AG09319 (cell line): ENCODE data around the gene TRERF1.
A peak's percentile ranks its signal among the peaks of the same experiment; 100 is the strongest.

ENCODE experiments used
- DNase-seq: peaks from one replicate; pipeline ENCODE4 v3.0.0-alpha.2; 2010; ENCODE audit warnings: low read depth; ENCODE audit errors: extremely low read depth
- CTCF ChIP-seq: IDR thresholded peaks from 2 replicates; pipeline ENCODE4 v1.5.1; 2011; ENCODE audit warnings: low read depth, mild to moderate bottlenecking, inconsistent platforms, low read length, moderate library complexity

TRERF1 gene

GRCh38 chr6:42407379-42407778 is 44.3 kb downstream of the TRERF1 start:
- DNase-seq = peak; percentile 34
- no peak for TF ChIP-seq CTCF

GRCh38 chr6:42406306-42407280 is 45.1 kb downstream of the TRERF1 start:
- no peak for TF ChIP-seq CTCF
- no peak for DNase-seq

- DNase-seq = no peak
- no peak for TF ChIP-seq CTCF
Measured at GRCh38 chr6:42405021-42405420, 46.7 kb downstream of the TRERF1 start.

- TF ChIP-seq CTCF = no peak
- peak; percentile 20 for DNase-seq
Measured at GRCh38 chr6:42404484-42404883, 47.2 kb downstream of the TRERF1 start.

- DNase-seq = no peak
Measured at GRCh38 chr6:42403831-42404230, 47.9 kb downstream of the TRERF1 start.

GRCh38 chr6:42403421-42403820 is 48.3 kb downstream of the TRERF1 start:
- no peak for TF ChIP-seq CTCF
- DNase-seq = no peak

More at GRCh38 chr6:42403831-42404230, 47.9 kb downstream of the TRERF1 start:
- no peak for TF ChIP-seq CTCF

GRCh38 chr6:42402184-42402583 is 49.5 kb downstream of the TRERF1 start:
- no peak for TF ChIP-seq CTCF

More at GRCh38 chr6:42402184-42402583, 49.5 kb downstream of the TRERF1 start:
- DNase-seq = no peak
